AG09319 (cell line): ENCODE measurements around the gene SAP130.

Source experiments
- DNase-seq: peaks from one replicate; pipeline ENCODE4 v3.0.0-alpha.2; 2010; ENCODE audit warnings: low read depth; ENCODE audit errors: extremely low read depth
- TF ChIP-seq, protein P1 (sequence below): IDR thresholded peaks from 2 replicates; pipeline ENCODE4 v1.5.1; 2011; ENCODE audit warnings: low read depth, mild to moderate bottlenecking, inconsistent platforms, low read length, moderate library complexity

SAP130 gene

DNA sequence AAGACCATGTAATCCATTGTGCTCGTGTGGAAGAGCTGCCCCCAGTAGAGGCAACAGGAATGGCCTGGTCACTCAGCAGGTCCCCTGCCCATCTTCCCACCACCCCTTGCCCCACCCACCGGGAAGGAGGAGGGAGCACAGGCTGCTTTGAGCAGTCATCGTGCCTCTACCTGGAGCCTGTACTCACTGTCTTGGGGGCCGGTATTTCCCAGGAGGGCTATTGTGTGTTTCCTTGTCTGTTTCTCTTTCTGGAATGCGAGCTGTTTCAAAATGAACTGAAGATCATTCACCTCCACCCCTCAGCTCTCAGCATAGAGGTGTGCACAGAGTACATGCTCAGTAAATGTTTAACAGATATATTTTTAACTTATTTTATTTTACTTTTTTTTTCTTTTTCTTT is 134.4 kb downstream of the SAP130 start:
- DNase-seq: no peak
- TF ChIP-seq, protein P1, sequence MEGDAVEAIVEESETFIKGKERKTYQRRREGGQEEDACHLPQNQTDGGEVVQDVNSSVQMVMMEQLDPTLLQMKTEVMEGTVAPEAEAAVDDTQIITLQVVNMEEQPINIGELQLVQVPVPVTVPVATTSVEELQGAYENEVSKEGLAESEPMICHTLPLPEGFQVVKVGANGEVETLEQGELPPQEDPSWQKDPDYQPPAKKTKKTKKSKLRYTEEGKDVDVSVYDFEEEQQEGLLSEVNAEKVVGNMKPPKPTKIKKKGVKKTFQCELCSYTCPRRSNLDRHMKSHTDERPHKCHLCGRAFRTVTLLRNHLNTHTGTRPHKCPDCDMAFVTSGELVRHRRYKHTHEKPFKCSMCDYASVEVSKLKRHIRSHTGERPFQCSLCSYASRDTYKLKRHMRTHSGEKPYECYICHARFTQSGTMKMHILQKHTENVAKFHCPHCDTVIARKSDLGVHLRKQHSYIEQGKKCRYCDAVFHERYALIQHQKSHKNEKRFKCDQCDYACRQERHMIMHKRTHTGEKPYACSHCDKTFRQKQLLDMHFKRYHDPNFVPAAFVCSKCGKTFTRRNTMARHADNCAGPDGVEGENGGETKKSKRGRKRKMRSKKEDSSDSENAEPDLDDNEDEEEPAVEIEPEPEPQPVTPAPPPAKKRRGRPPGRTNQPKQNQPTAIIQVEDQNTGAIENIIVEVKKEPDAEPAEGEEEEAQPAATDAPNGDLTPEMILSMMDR: no peak

- TF ChIP-seq, protein P1: no peak
- DNase-seq: no peak
Measured at GRCh38 chr2:127893033-127893432, 134.8 kb downstream of the SAP130 start.

DNA sequence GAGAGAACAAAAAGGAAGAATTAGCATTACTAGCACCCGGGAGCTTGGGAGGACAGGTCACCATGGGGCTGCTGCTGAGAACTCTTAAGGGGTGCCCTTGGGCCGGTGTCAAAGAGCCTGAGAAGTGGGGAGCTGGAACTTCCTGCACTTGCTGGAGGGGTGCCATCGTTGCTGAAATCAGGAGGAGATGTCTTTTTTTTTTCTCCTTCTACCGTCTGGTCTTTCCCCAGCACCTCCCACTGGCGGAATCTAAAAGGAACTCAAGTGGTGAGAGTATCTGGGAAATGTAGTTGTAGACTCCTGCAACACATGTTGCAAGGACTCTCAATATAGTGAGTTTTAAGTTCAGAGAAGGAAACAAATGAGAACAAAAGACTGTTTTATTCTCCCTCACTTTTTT is 136.0 kb downstream of the SAP130 start:
- no peak for DNase-seq
- TF ChIP-seq, protein P1: no peak
